GM10248 (cell line): ENCODE data around the gene ZNF385A.

Experiments used
- CTCF ChIA-PET: fragments of 300-600 bp; sonication (Branson Sonifier 250); formaldehyde crosslinking; extraction: SDS; loops from one replicate; lab custom pipeline; 2021; ENCODE audit warnings: antibody characterized with exemption; lab: Yijun Ruan, JAX
- POLR2A ChIA-PET: fragments of 350-650 bp; sonication (Branson Sonifier 250); formaldehyde crosslinking; extraction: SDS; loops from one replicate; lab custom pipeline; 2020; ENCODE audit warnings: antibody characterized with exemption; lab: Yijun Ruan, JAX
- DNase-seq: peaks from one replicate; pipeline ENCODE4 v3.0.0; 2012; ENCODE audit errors: extremely low spot score
- CTCF ChIP-seq: IDR thresholded peaks from 2 replicates; pipeline ENCODE4 v1.5.1; 2012; ENCODE audit warnings: mild to moderate bottlenecking, low read depth; ENCODE audit errors: extremely low read depth, missing control alignments, control extremely low read depth

The ZNF385A gene

DNA sequence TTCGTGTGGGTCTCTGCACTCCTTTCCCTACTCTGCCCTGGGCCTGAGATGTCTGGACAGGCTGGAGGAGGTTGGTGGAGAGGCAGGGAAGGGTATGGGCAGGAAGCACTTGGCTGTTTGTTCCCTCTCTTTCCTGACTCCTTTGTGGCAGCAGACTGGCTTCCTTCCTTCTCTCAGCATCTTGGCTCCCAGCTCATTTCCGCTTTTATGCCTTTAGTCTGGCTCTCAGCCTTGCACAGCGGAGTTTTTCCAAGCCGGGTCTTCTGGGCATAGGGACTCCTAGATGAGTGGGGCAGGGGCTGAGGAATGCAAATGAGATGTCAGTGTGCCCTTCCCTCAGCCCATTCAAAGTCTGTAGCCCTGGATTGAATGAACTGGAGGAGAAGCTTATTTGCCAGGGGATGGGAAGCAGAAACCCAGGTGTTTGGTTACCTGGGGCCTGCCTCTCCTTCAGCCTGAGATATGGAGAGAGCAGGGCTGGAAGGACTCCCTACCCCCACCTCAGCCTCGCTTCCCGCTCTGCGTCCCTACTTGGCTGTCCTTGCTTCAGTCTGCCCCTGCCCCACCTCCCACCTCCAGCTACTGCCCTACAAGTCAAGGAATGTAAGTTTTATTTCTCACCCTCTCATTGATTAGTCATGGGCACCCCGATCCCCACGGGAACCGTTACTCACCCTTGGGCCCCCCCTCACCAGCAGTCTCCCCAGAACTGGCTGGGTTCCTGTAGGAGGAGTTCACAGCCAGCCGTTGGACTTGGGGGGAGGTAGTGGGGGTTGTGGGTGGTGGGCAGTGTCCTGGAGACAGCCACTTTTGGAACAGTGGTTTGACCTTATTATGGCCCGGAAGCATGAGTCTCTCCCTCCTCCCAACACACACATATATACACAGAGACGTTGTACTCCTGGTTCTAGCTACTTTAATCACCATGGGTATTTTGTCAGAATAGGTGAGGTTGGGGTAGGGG lies 43.8 kb upstream of the ZNF385A start:
- POLR2A ChIA-PET: no interaction called here
- no peak for DNase-seq

DNA sequence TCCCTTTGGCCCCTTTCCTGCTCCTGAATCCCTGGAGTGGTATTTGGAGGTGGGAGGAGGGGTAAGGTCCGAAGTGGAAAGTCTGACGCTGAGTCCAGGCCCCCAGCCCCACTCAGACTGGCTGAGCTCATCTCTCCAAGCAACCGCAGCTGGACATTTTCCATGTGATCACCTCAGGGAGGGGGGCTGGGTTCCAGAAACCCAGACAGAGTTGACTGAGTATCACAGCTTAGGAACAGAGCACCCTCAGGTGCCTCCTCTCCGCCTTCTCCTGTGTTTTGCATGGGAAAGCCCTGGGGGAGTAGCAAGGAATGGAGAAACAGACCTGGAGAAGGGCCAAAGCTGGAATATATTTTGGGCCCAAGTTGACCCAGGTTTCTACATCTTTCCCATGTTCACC lies 42.6 kb upstream of the ZNF385A start:
- no peak for DNase-seq
- POLR2A ChIA-PET: no interaction called here
- CTCF ChIA-PET: interaction anchor here (1.2 to 19.5 kb wide), 3 partner anchors 12 to 26 kb away, joined by 4 to 506 read pairs (median 77); no protein-coding TSS in a partner anchor
- TF ChIP-seq CTCF: no peak

More for the DNA sequence above, 43.8 kb upstream of the ZNF385A start:
- CTCF ChIA-PET: interaction anchor here (1.2 to 19.5 kb wide), 6 partner anchors 11 to 49 kb away, joined by 4 to 506 read pairs (median 4); no protein-coding TSS in a partner anchor
- no peak for TF ChIP-seq CTCF

DNA sequence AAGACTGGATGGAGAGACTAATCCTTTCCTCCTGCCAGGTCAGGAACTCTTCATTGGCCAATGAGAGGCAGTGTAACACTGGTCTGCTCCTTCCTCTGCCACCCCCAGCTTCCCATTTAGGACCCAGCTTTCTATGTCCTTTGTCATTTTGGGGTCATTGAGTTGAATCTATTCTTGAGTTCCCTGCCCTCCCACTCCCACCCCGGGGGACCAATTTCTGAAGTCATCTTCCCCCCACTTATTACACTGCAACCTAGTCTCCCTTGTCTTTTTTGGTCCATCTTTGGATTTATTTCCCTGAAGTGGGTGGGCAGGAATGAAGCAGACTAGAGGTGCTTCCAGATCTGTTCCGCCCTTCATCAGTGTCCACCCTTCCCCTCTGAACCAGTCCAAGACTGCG lies 42.2 kb upstream of the ZNF385A start:
- DNase-seq: no peak
- TF ChIP-seq CTCF: no peak
- CTCF ChIA-PET: interaction anchor here (1.2 to 19.5 kb wide), 3 partner anchors 11 to 26 kb away, joined by 4 to 506 read pairs (median 77); no protein-coding TSS in a partner anchor
- POLR2A ChIA-PET: no interaction called here

- CTCF ChIA-PET: interaction anchor here (9.0 to 19.5 kb wide), 2 partner anchors 13 to 25 kb away, joined by 77 to 506 read pairs; no protein-coding TSS in a partner anchor
- no peak for TF ChIP-seq CTCF
- POLR2A ChIA-PET: no interaction called here
- no peak for DNase-seq
These were observed 41.2 kb upstream of the ZNF385A start for GRCh38 chr12:54425702-54426101.

GRCh38 chr12:54424224-54424623 lies 39.7 kb upstream of the ZNF385A start:
- CTCF ChIA-PET: interaction anchor here (1.2 to 19.5 kb wide), 3 partner anchors 15 to 31 kb away, joined by 3 to 506 read pairs (median 77); no protein-coding TSS in a partner anchor
- DNase-seq: no peak
- no peak for TF ChIP-seq CTCF
- POLR2A ChIA-PET: no interaction called here

GRCh38 chr12:54423816-54424150 lies 39.2 kb upstream of the ZNF385A start:
- DNase-seq: no peak
- CTCF ChIA-PET: interaction anchor here (9.0 to 19.5 kb wide), 2 partner anchors 15 to 23 kb away, joined by 77 to 506 read pairs; no protein-coding TSS in a partner anchor
- POLR2A ChIA-PET: no interaction called here
- no peak for TF ChIP-seq CTCF
